GM12878 (cell line): ENCODE data around the gene SEC31A. TPM values are rescaled to one million over a fixed set of nuclear protein-coding genes. Genes with fewer than 3 reads are reported as not detected.

Source experiments
- SMC3 ChIP-seq: IDR thresholded peaks from 2 replicates; pipeline ENCODE4 v1.6.1; 2011; ENCODE audit warnings: low read length, improper control_type of control experiment, borderline replicate concordance
- polyA plus RNA-seq, 11 experiments: library from polyadenylated mRNA; depleted of rRNA in 4 of 11; unstranded in 6 of 11; stranded (reverse) in 5 of 11; fragments of >200 nt; fragmentation: Nextera tagmentation in 4 of 11; fragmentation: Illumina TruSeq in 1 of 11; extraction: Ambion mirVana in 4 of 11; extraction: Trizol in 1 of 11; gene quantifications; 1 replicate in 1 of 11; 2 replicates in 10 of 11; pipeline versions ENCODE4 v1.2.1 to v1.2.3, GENCODE V29; 2011 to 2016; ENCODE audit warnings: inconsistent platforms in 2 of 11, missing spikeins in 2 of 11, low read depth in 1 of 11
- total RNA-seq, 4 experiments: library from RNA; depleted of rRNA in 3 of 4; stranded (reverse); fragments of >200 nt in 3 of 4; fragmentation: Illumina TruSeq in 1 of 4; extraction: Trizol in 1 of 4; gene quantifications; 2 replicates each; pipeline versions ENCODE4 v1.2.1 to v1.2.3, GENCODE V29; 2013 to 2021
- TF ChIP-seq, protein P1 (sequence below): IDR thresholded peaks from 2 replicates; pipeline ENCODE4 v1.6.1; 2012; ENCODE audit warnings: improper control_type of control experiment, low read depth, low read length; ENCODE audit not compliant: insufficient replicate concordance
- TF ChIP-seq, protein P2 (sequence below): fragments of 450-650 bp; conservative IDR thresholded peaks from 2 replicates; pipeline ENCODE4 v1.6.1; 2017; ENCODE audit warnings: mild to moderate bottlenecking, moderate library complexity
- TF ChIP-seq, protein P3 (sequence below): fragments of 450-650 bp; IDR thresholded peaks from 2 replicates; pipeline ENCODE4 v1.6.1; 2016; ENCODE audit warnings: mild to moderate bottlenecking

Gene SEC31A
- total and polyA plus RNA-seq, 10 of the 15 experiments (the other 5 are each of a cell fraction or from before 2014, with no cell fraction given): 74.6 to 171 (median 129) TPM

DNA sequence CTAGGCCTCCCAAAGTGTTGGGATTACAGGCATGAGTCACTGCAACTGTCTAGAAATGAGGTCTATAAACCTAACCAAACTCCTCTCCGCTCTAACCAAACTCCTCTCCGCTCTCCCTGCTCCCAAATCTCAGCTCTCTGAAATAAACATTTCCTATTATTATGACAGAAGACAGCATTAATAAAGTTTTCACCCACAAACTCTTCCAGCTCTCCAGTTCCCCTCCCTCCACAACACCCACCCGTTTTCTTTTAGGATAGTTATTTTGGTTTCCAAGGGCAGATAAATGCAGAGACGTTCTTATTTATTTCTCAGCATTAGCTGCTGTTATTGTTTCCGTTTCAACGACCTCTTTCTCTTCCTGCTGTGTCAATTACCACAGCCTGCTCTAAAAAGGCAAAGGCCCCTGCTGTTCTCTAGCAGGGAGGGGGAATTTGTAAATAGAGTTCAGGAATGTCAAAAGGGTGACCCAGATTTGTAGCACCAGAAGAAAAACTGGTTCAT lies 79.1 kb downstream of the SEC31A start (continued):
- TF ChIP-seq, protein P1, sequence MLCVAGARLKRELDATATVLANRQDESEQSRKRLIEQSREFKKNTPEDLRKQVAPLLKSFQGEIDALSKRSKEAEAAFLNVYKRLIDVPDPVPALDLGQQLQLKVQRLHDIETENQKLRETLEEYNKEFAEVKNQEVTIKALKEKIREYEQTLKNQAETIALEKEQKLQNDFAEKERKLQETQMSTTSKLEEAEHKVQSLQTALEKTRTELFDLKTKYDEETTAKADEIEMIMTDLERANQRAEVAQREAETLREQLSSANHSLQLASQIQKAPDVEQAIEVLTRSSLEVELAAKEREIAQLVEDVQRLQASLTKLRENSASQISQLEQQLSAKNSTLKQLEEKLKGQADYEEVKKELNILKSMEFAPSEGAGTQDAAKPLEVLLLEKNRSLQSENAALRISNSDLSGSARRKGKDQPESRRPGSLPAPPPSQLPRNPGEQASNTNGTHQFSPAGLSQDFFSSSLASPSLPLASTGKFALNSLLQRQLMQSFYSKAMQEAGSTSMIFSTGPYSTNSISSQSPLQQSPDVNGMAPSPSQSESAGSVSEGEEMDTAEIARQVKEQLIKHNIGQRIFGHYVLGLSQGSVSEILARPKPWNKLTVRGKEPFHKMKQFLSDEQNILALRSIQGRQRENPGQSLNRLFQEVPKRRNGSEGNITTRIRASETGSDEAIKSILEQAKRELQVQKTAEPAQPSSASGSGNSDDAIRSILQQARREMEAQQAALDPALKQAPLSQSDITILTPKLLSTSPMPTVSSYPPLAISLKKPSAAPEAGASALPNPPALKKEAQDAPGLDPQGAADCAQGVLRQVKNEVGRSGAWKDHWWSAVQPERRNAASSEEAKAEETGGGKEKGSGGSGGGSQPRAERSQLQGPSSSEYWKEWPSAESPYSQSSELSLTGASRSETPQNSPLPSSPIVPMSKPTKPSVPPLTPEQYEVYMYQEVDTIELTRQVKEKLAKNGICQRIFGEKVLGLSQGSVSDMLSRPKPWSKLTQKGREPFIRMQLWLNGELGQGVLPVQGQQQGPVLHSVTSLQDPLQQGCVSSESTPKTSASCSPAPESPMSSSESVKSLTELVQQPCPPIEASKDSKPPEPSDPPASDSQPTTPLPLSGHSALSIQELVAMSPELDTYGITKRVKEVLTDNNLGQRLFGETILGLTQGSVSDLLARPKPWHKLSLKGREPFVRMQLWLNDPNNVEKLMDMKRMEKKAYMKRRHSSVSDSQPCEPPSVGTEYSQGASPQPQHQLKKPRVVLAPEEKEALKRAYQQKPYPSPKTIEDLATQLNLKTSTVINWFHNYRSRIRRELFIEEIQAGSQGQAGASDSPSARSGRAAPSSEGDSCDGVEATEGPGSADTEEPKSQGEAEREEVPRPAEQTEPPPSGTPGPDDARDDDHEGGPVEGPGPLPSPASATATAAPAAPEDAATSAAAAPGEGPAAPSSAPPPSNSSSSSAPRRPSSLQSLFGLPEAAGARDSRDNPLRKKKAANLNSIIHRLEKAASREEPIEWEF: no peak
- TF ChIP-seq, protein P2, sequence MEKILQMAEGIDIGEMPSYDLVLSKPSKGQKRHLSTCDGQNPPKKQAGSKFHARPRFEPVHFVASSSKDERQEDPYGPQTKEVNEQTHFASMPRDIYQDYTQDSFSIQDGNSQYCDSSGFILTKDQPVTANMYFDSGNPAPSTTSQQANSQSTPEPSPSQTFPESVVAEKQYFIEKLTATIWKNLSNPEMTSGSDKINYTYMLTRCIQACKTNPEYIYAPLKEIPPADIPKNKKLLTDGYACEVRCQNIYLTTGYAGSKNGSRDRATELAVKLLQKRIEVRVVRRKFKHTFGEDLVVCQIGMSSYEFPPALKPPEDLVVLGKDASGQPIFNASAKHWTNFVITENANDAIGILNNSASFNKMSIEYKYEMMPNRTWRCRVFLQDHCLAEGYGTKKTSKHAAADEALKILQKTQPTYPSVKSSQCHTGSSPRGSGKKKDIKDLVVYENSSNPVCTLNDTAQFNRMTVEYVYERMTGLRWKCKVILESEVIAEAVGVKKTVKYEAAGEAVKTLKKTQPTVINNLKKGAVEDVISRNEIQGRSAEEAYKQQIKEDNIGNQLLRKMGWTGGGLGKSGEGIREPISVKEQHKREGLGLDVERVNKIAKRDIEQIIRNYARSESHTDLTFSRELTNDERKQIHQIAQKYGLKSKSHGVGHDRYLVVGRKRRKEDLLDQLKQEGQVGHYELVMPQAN: no peak
- TF ChIP-seq SMC3: no peak
- TF ChIP-seq, protein P3, sequence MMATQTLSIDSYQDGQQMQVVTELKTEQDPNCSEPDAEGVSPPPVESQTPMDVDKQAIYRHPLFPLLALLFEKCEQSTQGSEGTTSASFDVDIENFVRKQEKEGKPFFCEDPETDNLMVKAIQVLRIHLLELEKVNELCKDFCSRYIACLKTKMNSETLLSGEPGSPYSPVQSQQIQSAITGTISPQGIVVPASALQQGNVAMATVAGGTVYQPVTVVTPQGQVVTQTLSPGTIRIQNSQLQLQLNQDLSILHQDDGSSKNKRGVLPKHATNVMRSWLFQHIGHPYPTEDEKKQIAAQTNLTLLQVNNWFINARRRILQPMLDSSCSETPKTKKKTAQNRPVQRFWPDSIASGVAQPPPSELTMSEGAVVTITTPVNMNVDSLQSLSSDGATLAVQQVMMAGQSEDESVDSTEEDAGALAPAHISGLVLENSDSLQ: no peak
